ENCODE results near the gene IL1RAP. TPM values are rescaled to one million over a fixed set of nuclear protein-coding genes. Genes with fewer than 3 reads are reported as not detected.

The IL1RAP gene
- total and polyA plus RNA-seq, 8 donors, result 20.1 to 32.5 (median 21.0) TPM

DNA sequence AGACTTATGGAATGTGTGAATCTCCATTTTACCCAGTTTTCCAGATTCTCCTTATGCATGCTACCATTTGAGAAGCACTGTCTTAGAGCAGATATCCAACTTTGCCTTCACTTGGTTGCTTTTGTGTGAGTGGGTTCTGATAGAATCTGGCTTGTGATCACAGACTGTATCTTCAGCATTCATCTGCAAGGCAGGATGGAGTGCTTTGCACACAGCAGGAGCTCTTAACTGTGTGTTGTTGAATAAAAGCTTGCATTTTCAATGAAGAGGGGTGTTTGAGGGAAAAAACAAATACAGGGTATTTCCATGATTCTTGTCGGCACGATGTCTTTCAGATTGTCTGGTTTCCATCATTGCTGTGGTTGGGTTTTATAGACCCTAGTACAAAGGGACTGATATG is 24.4 kb downstream of the IL1RAP start:
- intact Hi-C loops (cut with DNase I), result no loop called here
- Histone ChIP-seq H3K36me3 (no peaks in the 10 kb centered on the region), H3K4me1 (peaks cover 9 to 15% of the 10 kb centered on the region in 2 donors), H3K9me3 (no peaks in the 10 kb centered on the region), H3K4me3 (no peak overlapping the region), H3K27ac (no peak overlapping the region), H3K27me3 (no peaks in the 10 kb centered on the region)
- ATAC-seq, result no peak
- TF ChIP-seq, protein P1, sequence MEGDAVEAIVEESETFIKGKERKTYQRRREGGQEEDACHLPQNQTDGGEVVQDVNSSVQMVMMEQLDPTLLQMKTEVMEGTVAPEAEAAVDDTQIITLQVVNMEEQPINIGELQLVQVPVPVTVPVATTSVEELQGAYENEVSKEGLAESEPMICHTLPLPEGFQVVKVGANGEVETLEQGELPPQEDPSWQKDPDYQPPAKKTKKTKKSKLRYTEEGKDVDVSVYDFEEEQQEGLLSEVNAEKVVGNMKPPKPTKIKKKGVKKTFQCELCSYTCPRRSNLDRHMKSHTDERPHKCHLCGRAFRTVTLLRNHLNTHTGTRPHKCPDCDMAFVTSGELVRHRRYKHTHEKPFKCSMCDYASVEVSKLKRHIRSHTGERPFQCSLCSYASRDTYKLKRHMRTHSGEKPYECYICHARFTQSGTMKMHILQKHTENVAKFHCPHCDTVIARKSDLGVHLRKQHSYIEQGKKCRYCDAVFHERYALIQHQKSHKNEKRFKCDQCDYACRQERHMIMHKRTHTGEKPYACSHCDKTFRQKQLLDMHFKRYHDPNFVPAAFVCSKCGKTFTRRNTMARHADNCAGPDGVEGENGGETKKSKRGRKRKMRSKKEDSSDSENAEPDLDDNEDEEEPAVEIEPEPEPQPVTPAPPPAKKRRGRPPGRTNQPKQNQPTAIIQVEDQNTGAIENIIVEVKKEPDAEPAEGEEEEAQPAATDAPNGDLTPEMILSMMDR (IDR thresholded peaks at IDR 0.05), result no peak
- no peak for DNase-seq

DNA sequence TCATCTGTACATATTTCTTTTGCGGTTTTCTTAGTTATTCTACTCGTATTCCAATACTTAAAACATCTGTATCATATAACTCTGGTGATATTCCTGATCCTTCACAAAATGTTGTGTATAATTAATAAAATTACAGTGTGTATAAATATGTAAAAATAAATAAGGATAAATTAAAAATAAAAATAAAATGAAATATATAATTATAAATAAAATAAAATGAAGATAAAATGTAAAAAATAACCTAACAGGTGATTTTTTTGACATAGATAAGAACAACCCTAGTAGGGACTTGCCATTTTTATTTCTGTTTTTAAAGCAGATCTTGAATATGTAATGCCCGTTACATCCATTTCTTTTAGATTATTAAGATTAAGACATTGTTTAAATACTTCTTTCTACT is 25.6 kb downstream of the IL1RAP start:
- H3K27ac ChIP-seq, result no peak overlapping the region
- H3K4me1 ChIP-seq, result peaks cover 0 to 6% of the 10 kb centered on the region in 2 donors
- intact Hi-C loops (cut with DNase I), result no loop called here
- no peaks in the 10 kb centered on the region for H3K9me3 ChIP-seq
- ATAC-seq (no peak), DNase-seq (no peak)
- TF ChIP-seq, protein P1 (IDR thresholded peaks at IDR 0.05), result no peak
- H3K27me3 ChIP-seq, result no peaks in the 10 kb centered on the region
- no peaks in the 10 kb centered on the region for H3K36me3 ChIP-seq
- H3K4me3 ChIP-seq, result no peak overlapping the region

DNA sequence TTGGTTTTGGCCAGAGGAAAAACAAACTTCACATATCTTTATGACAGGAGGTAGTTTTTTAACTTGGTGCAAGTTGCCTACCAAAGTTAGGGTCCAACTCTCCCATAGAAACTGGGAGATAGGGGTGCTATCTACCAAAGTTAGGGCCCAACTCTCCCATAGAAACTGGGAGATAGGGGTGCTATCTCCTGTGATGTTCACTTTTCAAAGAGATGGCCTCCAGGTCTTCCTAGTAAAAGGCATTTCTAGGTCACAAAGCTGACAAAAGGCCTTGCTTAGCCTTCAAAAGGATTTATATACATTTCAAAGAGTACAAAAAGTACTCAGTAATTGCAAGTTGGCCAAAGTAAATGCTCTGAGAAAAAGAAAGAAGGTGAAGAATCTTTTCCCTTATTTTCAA is 27.1 kb downstream of the IL1RAP start:
- TF ChIP-seq, protein P1 (IDR thresholded peaks at IDR 0.05), result no peak
- no peak overlapping the region for H3K4me3 ChIP-seq
- ATAC-seq (no peak), DNase-seq (no peak)
- no peaks in the 10 kb centered on the region for H3K9me3 ChIP-seq
- H3K36me3 ChIP-seq, result no peaks in the 10 kb centered on the region
- intact Hi-C loops (cut with DNase I), result no loop called here
- no peaks in the 10 kb centered on the region for H3K27me3 ChIP-seq
- no peak overlapping the region for H3K27ac ChIP-seq
- no peaks in the 10 kb centered on the region for H3K4me1 ChIP-seq

DNA sequence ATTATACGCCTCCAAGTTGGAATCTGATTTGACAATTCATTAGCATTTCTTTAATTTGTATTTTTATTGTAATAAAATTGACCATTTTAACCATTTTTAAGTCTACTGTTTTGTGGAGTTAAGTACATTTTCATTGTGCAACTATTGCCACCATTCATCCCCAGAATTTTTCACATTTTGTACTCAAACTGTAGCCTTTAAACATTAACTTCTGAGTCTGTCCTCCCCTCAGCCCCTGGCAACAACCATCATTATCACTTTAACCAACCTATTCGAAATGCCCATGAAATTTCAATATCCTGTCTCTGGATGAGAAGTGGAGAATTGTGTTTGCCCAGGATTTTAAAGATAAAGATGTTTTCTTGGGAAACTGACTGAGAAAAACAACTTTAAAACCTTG is 27.7 kb downstream of the IL1RAP start:
- no peaks in the 10 kb centered on the region for H3K36me3 ChIP-seq
- no peaks in the 10 kb centered on the region for H3K27me3 ChIP-seq
- no peak for DNase-seq
- H3K4me3 ChIP-seq, result no peak overlapping the region
- H3K27ac ChIP-seq, result no peak overlapping the region
- intact Hi-C loops (cut with DNase I), result no loop called here
- H3K9me3 ChIP-seq, result no peaks in the 10 kb centered on the region
- H3K4me1 ChIP-seq, result no peaks in the 10 kb centered on the region
- ATAC-seq, result no peak
- TF ChIP-seq, protein P1 (IDR thresholded peaks at IDR 0.05), result no peak

DNA sequence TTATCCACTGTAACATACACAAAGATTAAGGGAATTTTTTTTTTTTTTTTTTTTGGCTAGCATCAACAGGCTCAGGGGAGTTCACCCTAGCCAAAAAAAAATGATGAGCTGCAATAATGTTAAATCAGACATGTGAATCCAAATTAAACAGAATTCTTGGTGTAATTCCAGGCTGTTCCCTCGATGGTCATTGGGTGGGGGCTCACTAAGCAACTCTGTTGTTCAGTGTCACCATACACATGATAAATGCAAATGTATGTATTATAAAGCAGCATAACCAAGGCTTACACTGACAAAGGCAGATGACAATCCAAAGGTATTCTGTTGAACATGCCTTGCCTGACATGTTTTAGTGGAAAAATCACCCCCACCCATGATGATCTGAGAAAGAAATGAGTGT is 29.0 kb downstream of the IL1RAP start:
- TF ChIP-seq, protein P1 (IDR thresholded peaks at IDR 0.05), result no peak
- no peak for ATAC-seq
- no peak overlapping the region for H3K27ac ChIP-seq
- no peaks in the 10 kb centered on the region for H3K9me3 ChIP-seq
- DNase-seq, result peak in 2 of 4 donors; percentile 67 to 74
- H3K4me1 ChIP-seq, result no peaks in the 10 kb centered on the region
- no peaks in the 10 kb centered on the region for H3K36me3 ChIP-seq
- intact Hi-C loops (cut with DNase I), result no loop called here
- H3K4me3 ChIP-seq, result no peak overlapping the region
- H3K27me3 ChIP-seq, result no peaks in the 10 kb centered on the region

Data from left lung (tissue), 10 donors.